Erythroblast (primary cell): ENCODE data around the gene DCDC2C.

Experiments used
- GATA1 ChIP-seq: IDR thresholded peaks from 2 replicates; pipeline ENCODE4 v1.6.1; 2011; ENCODE audit warnings: low read depth, mild to moderate bottlenecking, control low read depth, low read length, moderate library complexity
- POLR2A ChIP-seq: IDR thresholded peaks from 2 replicates; pipeline ENCODE4 v1.6.1; 2011; ENCODE audit warnings: mild to moderate bottlenecking, low read length

- TF ChIP-seq POLR2A (no peak), GATA1 (no peak)
These were observed 38.7 kb downstream of the DCDC2C start for GRCh38 chr2:3741867-3742602.
